ENCODE results near the gene KRT86. TPM values are rescaled to one million over a fixed set of nuclear protein-coding genes. Genes with fewer than 3 reads are reported as not detected.

The KRT86 gene
- total and polyA plus RNA-seq, 2 experiments from 2014 or later: 0.35 TPM; not detected in 1

- Histone ChIP-seq H3K27ac (no peak overlapping the region), H3K9me3 (ENCODE audit: low read depth) (no peaks in the 10 kb centered on the region), H3K27me3 (peaks cover 15% of the 10 kb centered on the region), H3K4me3 (no peak overlapping the region), H3K4me1 (ENCODE audit: low read depth) (no peaks in the 10 kb centered on the region), H3K36me3 (no peaks in the 10 kb centered on the region)
- DNase-seq (ENCODE audit: low read depth in 1 of 2, low spot score in 1 of 2): no peak
- no peak for TF ChIP-seq CTCF (IDR thresholded peaks at IDR 0.05; ENCODE audit: low read depth, low read length)
Measured at GRCh38 chr12:52333321-52333720, 58.9 kb downstream of the KRT86 start.

- Histone ChIP-seq H3K27ac (no peak overlapping the region), H3K27me3 (peaks cover 18% of the 10 kb centered on the region), H3K4me3 (no peak overlapping the region), H3K9me3 (ENCODE audit: low read depth) (no peaks in the 10 kb centered on the region), H3K4me1 (ENCODE audit: low read depth) (no peaks in the 10 kb centered on the region), H3K36me3 (no peaks in the 10 kb centered on the region)
- no peak for DNase-seq (ENCODE audit: low read depth in 1 of 2, low spot score in 1 of 2)
- no peak for TF ChIP-seq CTCF (IDR thresholded peaks at IDR 0.05; ENCODE audit: low read depth, low read length)
Measured at GRCh38 chr12:52334185-52334584, 59.7 kb downstream of the KRT86 start.

GRCh38 chr12:52335598-52336262 lies 61.3 kb downstream of the KRT86 start:
- DNase-seq (ENCODE audit: low read depth in 1 of 2, low spot score in 1 of 2): no peak
- no peak overlapping the region for H3K27ac ChIP-seq
- no peaks in the 10 kb centered on the region for H3K9me3 ChIP-seq (ENCODE audit: low read depth)
- peaks cover 18% of the 10 kb centered on the region for H3K27me3 ChIP-seq
- no peaks in the 10 kb centered on the region for H3K4me1 ChIP-seq (ENCODE audit: low read depth)
- TF ChIP-seq CTCF (IDR thresholded peaks at IDR 0.05; ENCODE audit: low read depth, low read length): no peak
- H3K4me3 ChIP-seq: no peak overlapping the region
- no peaks in the 10 kb centered on the region for H3K36me3 ChIP-seq

GRCh38 chr12:52336641-52337040 lies 62.2 kb downstream of the KRT86 start:
- H3K4me3 ChIP-seq: no peak overlapping the region
- H3K4me1 ChIP-seq (ENCODE audit: low read depth): no peaks in the 10 kb centered on the region
- peaks cover 21% of the 10 kb centered on the region for H3K27me3 ChIP-seq
- no peaks in the 10 kb centered on the region for H3K36me3 ChIP-seq
- no peak for DNase-seq (ENCODE audit: low read depth in 1 of 2, low spot score in 1 of 2)
- H3K27ac ChIP-seq: no peak overlapping the region
- no peaks in the 10 kb centered on the region for H3K9me3 ChIP-seq (ENCODE audit: low read depth)
- TF ChIP-seq CTCF (IDR thresholded peaks at IDR 0.05; ENCODE audit: low read depth, low read length): no peak

- H3K4me1 ChIP-seq (ENCODE audit: low read depth): no peaks in the 10 kb centered on the region
- peaks cover 21% of the 10 kb centered on the region for H3K27me3 ChIP-seq
- peak in 1 of 2 donors; percentile 5 for DNase-seq (ENCODE audit: low read depth in 1 of 2, low spot score in 1 of 2)
- no peak overlapping the region for H3K27ac ChIP-seq
- no peaks in the 10 kb centered on the region for H3K9me3 ChIP-seq (ENCODE audit: low read depth)
- no peak for TF ChIP-seq CTCF (IDR thresholded peaks at IDR 0.05; ENCODE audit: low read depth, low read length)
- H3K4me3 ChIP-seq: no peak overlapping the region
- H3K36me3 ChIP-seq: no peaks in the 10 kb centered on the region
Measured at GRCh38 chr12:52337054-52337453, 62.6 kb downstream of the KRT86 start.

All from cardiac muscle cell (in vitro differentiated cells and primary cell).